H9 (cell line): ENCODE results near the gene ZNF512B. TPM values are rescaled to one million over a fixed set of nuclear protein-coding genes. Genes with fewer than 3 reads are reported as not detected.

Source experiments
- DNase-seq: peaks from one replicate; pipeline ENCODE4 v3.0.0-alpha.2; 2017
- H2AFZ ChIP-seq: one replicate; pipeline ENCODE4 v1.6.1; 2013; ENCODE audit warnings: mild to moderate bottlenecking, low read length, control low read depth, moderate library complexity
- H2AK5ac ChIP-seq: 2 replicates; pipeline ENCODE4 v1.6.1; 2013; ENCODE audit warnings: low read length, control low read depth, mixed read lengths; ENCODE audit not compliant: insufficient read length
- H2BK120ac ChIP-seq: one replicate; pipeline ENCODE4 v1.6.1; 2013; ENCODE audit warnings: low read depth, mild to moderate bottlenecking, low read length, control low read depth, inconsistent platforms; ENCODE audit not compliant: poor library complexity, severe bottlenecking
- H2BK12ac ChIP-seq: 2 replicates; pipeline ENCODE4 v1.6.1; 2013; ENCODE audit warnings: low read length, control low read depth, mixed read lengths, low read depth; ENCODE audit not compliant: insufficient read length
- H2BK15ac ChIP-seq: 2 replicates; pipeline ENCODE4 v1.6.1; 2013; ENCODE audit warnings: low read depth, low read length, control low read depth
- H2BK20ac ChIP-seq: one replicate; pipeline ENCODE4 v1.6.1; 2013; ENCODE audit warnings: low read depth, mild to moderate bottlenecking, low read length, control low read depth, inconsistent platforms; ENCODE audit not compliant: poor library complexity, severe bottlenecking
- H2BK5ac ChIP-seq: 2 replicates; pipeline ENCODE4 v1.6.1; 2013; ENCODE audit warnings: low read length, control low read depth, mixed read lengths; ENCODE audit not compliant: insufficient read length
- H3K14ac ChIP-seq: 2 replicates; pipeline ENCODE4 v1.6.1; 2013; ENCODE audit warnings: low read length, control low read depth; ENCODE audit not compliant: insufficient read depth
- H3K18ac ChIP-seq: 2 replicates; pipeline ENCODE4 v1.6.1; 2013; ENCODE audit warnings: low read depth, mild to moderate bottlenecking, mixed read lengths, low read length, control low read depth; ENCODE audit not compliant: insufficient read length
- H3K23ac ChIP-seq: 2 replicates; pipeline ENCODE4 v1.6.1; 2013; ENCODE audit warnings: low read length, control low read depth, mixed read lengths, low read depth; ENCODE audit not compliant: insufficient read length
- H3K23me2 ChIP-seq: 2 replicates; pipeline ENCODE4 v1.6.1; 2013; ENCODE audit warnings: low read depth, mild to moderate bottlenecking, mixed read lengths, low read length, control low read depth; ENCODE audit not compliant: insufficient read length, poor library complexity, severe bottlenecking
- H3K27ac ChIP-seq: 2 replicates; pipeline ENCODE4 v1.5.1; 2013; ENCODE audit warnings: low read length, control low read depth, mixed read lengths, low read depth; ENCODE audit not compliant: insufficient read length
- H3K27me3 ChIP-seq: 2 replicates; pipeline ENCODE4 v1.6.1; 2013; ENCODE audit warnings: low read length, control low read depth, inconsistent platforms; ENCODE audit not compliant: insufficient read depth
- H3K4ac ChIP-seq: 2 replicates; pipeline ENCODE4 v1.6.1; 2013; ENCODE audit warnings: low read depth, mild to moderate bottlenecking, control low read depth, inconsistent platforms, low read length, moderate library complexity
- H3K4me1 ChIP-seq: 2 replicates; pipeline ENCODE4 v1.6.1; 2013; ENCODE audit warnings: low read length, control low read depth, inconsistent platforms; ENCODE audit not compliant: insufficient read depth
- H3K4me2 ChIP-seq: 2 replicates; pipeline ENCODE4 v1.6.1; 2013; ENCODE audit warnings: low read length, control low read depth, mixed read lengths; ENCODE audit not compliant: insufficient read length, insufficient read depth
- H3K56ac ChIP-seq: 2 replicates; pipeline ENCODE4 v1.6.1; 2013; ENCODE audit warnings: low read depth, mild to moderate bottlenecking, mixed read lengths, low read length, control low read depth; ENCODE audit not compliant: insufficient read length
- H3K79me1 ChIP-seq: 2 replicates; pipeline ENCODE4 v1.6.1; 2013; ENCODE audit warnings: low read depth, mild to moderate bottlenecking, moderate library complexity, low read length, control low read depth, inconsistent platforms; ENCODE audit not compliant: insufficient read depth, poor library complexity, severe bottlenecking
- H3K79me2 ChIP-seq: 2 replicates; pipeline ENCODE4 v1.6.1; 2013; ENCODE audit warnings: low read length, control low read depth, inconsistent platforms; ENCODE audit not compliant: insufficient read depth
- H3K9ac ChIP-seq: 2 replicates; pipeline ENCODE4 v1.6.1; 2013; ENCODE audit warnings: low read length, control low read depth, mixed read lengths; ENCODE audit not compliant: insufficient read length; ENCODE audit errors: extremely low read depth
- H3K9me3 ChIP-seq: one replicate; pipeline ENCODE4 v1.6.1; 2013; ENCODE audit warnings: low read depth, low read length, inconsistent platforms; ENCODE audit not compliant: control insufficient read depth
- H3T11ph ChIP-seq: one replicate; pipeline ENCODE4 v1.6.1; 2013; ENCODE audit warnings: mild to moderate bottlenecking, low read length, control low read depth, inconsistent platforms
- H4K20me1 ChIP-seq: one replicate; pipeline ENCODE4 v1.6.1; 2013; ENCODE audit not compliant: control insufficient read depth, insufficient read length, insufficient read depth
- H4K5ac ChIP-seq: 2 replicates; pipeline ENCODE4 v1.6.1; 2013; ENCODE audit warnings: low read depth, mild to moderate bottlenecking, mixed read lengths, low read length, control low read depth; ENCODE audit not compliant: insufficient read length
- H4K8ac ChIP-seq: replicated peaks from 2 replicates; pipeline ENCODE4 v1.6.1; 2013; ENCODE audit warnings: low read length, control low read depth, mixed read lengths, low read depth; ENCODE audit not compliant: insufficient read length
- H4K91ac ChIP-seq: 2 replicates; pipeline ENCODE4 v1.6.1; 2013; ENCODE audit warnings: low read depth, mild to moderate bottlenecking, moderate library complexity, mixed read lengths, low read length, control low read depth; ENCODE audit not compliant: insufficient read length
- H3K27ac Mint-ChIP-seq, 3 experiments: 2 replicates in 2 of 3; 3 replicates in 1 of 3; pipeline ENCODE4 v1.8.0; 2020 to 2021; ENCODE audit warnings: mixed read lengths in 3 of 3, mild to moderate bottlenecking in 1 of 3, moderate library complexity in 1 of 3
- H3K27me3 Mint-ChIP-seq: 2 replicates; pipeline ENCODE4 v1.8.0; 2021; ENCODE audit warnings: low read depth, mild to moderate bottlenecking, moderate library complexity, mixed read lengths
- H3K36me3 Mint-ChIP-seq, 3 experiments: 2 replicates in 2 of 3; 3 replicates in 1 of 3; pipeline ENCODE4 v1.8.0; 2020 to 2021; ENCODE audit warnings: low read depth in 3 of 3, mixed read lengths in 3 of 3; ENCODE audit not compliant: insufficient read depth in 1 of 3
- H3K4me1 Mint-ChIP-seq, 2 experiments: 2 replicates each; pipeline ENCODE4 v1.8.0; 2020; ENCODE audit warnings: mixed read lengths in 2 of 2
- H3K4me3 Mint-ChIP-seq, 2 experiments: 2 replicates in 1 of 2; 3 replicates in 1 of 2; pipeline ENCODE4 v1.8.0; 2020 to 2021; ENCODE audit warnings: mild to moderate bottlenecking in 2 of 2, mixed read lengths in 2 of 2, moderate library complexity in 1 of 2
- H3K9me3 Mint-ChIP-seq, 2 experiments: 2 replicates in 1 of 2; 3 replicates in 1 of 2; pipeline ENCODE4 v1.8.0; 2020; ENCODE audit warnings: mild to moderate bottlenecking in 2 of 2, mixed read lengths in 2 of 2, moderate library complexity in 1 of 2
- CTCF ChIP-seq: fragments of 200-600 bp; sonication (generic); conservative IDR thresholded peaks from 3 replicates; pipeline ENCODE4 v1.8.0; 2021; ENCODE audit warnings: antibody characterized with exemption, mild to moderate bottlenecking
- WGBS: extraction: QIAGEN DNeasy Blood & Tissue Kit; methylation state at CpG from one replicate; pipeline ENCODE4 v1.1.7; 2013; ENCODE audit warnings: missing lambda C conversion rate, low lambda C conversion rate, mixed read lengths; ENCODE audit not compliant: insufficient read length; ENCODE audit errors: extremely low coverage; 5-methylcytosine and 5-hydroxymethylcytosine counted together
- total RNA-seq: library from RNA; stranded (reverse); gene quantifications from 2 replicates; pipeline ENCODE4 v1.2.1, GENCODE V29; 2021

The ZNF512B gene
- total RNA-seq, 1 experiment from 2014 or later = 46.0 TPM

GRCh38 chr20:63932606-63933160 is 37.0 kb downstream of the ZNF512B start:
- Histone ChIP-seq H3K14ac (no peak overlapping the region), H3K9me3 (no peaks in the 10 kb centered on the region), H2AK5ac (no peak overlapping the region), H3K4me2 (no peak overlapping the region), H3K18ac (no peak overlapping the region), H3K27ac (no peak overlapping the region), H3K23me2 (no peaks in the 10 kb centered on the region), H4K5ac (no peak overlapping the region), H4K91ac (no peak overlapping the region), H2BK15ac (no peak overlapping the region), H3K79me1 (no peaks in the 10 kb centered on the region), H4K8ac (no peak overlapping the region), H3K23ac (no peak overlapping the region), H2BK120ac (no peak overlapping the region), H3T11ph (no peak overlapping the region), H3K56ac (no peak overlapping the region), H2BK5ac (no peak overlapping the region), H3K9ac (no peak overlapping the region), H2AFZ (no peak overlapping the region), H3K4me1 (no peaks in the 10 kb centered on the region), H4K20me1 (no peaks in the 10 kb centered on the region), H3K4ac (no peak overlapping the region), H3K79me2 (0 out of 2 replicates have a peak, but pooled peaks cover 4% of the 10 kb centered on the region), H2BK12ac (no peak overlapping the region), H3K27me3 (no peaks in the 10 kb centered on the region), H2BK20ac (no peak overlapping the region)
- DNase-seq = no peak
- H3K4me3 Mint-ChIP-seq = no peak overlapping the region
- WGBS = no CpG with 5 or more reads among the region's 17 CpGs
- TF ChIP-seq CTCF = no peak
- peaks cover 35 to 68% (median 64%) of the 10 kb centered on the region in 3 experiments for H3K36me3 Mint-ChIP-seq
- no peaks in the 10 kb centered on the region for H3K27me3 Mint-ChIP-seq
- no peak overlapping the region for H3K27ac Mint-ChIP-seq
- no peaks in the 10 kb centered on the region for H3K9me3 Mint-ChIP-seq
- no peaks in the 10 kb centered on the region for H3K4me1 Mint-ChIP-seq
